Skeletal muscle tissue (tissue), 4 donors: ENCODE measurements around the gene JAKMIP1. TPM values are rescaled to one million over a fixed set of nuclear protein-coding genes. Genes with fewer than 3 reads are reported as not detected.

Experiments
- H3K27ac ChIP-seq: one replicate; pipeline ENCODE4 v1.7.0; 2013; ENCODE audit warnings: mild to moderate bottlenecking, low read depth, low read length, inconsistent platforms
- H3K27me3 ChIP-seq, 3 donors: one replicate each; pipeline ENCODE4 v1.7.0; 2013; ENCODE audit warnings: low read length in 3 of 3; ENCODE audit not compliant: control insufficient read depth in 3 of 3, insufficient read depth in 3 of 3
- H3K36me3 ChIP-seq, 3 donors: one replicate each; pipeline ENCODE4 v1.7.0; 2013; ENCODE audit warnings: low read length in 3 of 3; ENCODE audit not compliant: control insufficient read depth in 3 of 3, insufficient read depth in 3 of 3
- H3K4me1 ChIP-seq, 3 donors: one replicate each; pipeline ENCODE4 v1.7.0; 2013; ENCODE audit warnings: low read length in 3 of 3, mild to moderate bottlenecking in 3 of 3; ENCODE audit not compliant: control insufficient read depth in 3 of 3, insufficient read depth in 3 of 3
- H3K4me3 ChIP-seq, 3 donors: one replicate each; pipeline ENCODE4 v1.7.0; 2013; ENCODE audit warnings: low read length in 3 of 3
- H3K9ac ChIP-seq, 3 donors: one replicate each; pipeline ENCODE4 v1.7.0; 2013; ENCODE audit warnings: low read length in 3 of 3, mild to moderate bottlenecking in 3 of 3, moderate library complexity in 2 of 3, low read depth in 1 of 3
- H3K9me3 ChIP-seq, 3 donors: one replicate each; pipeline ENCODE4 v1.7.0; 2013; ENCODE audit warnings: low read length in 3 of 3; ENCODE audit not compliant: control insufficient read depth in 3 of 3
- total RNA-seq: library from RNA; depleted of rRNA; stranded (reverse); fragments of >200 nt; gene quantifications from one replicate; pipeline ENCODE4 v1.2.3, GENCODE V29; 2014
- donor health status: Osteomylitis.

The JAKMIP1 gene
- total RNA-seq, 1 donor from 2014 or later: not detected

DNA sequence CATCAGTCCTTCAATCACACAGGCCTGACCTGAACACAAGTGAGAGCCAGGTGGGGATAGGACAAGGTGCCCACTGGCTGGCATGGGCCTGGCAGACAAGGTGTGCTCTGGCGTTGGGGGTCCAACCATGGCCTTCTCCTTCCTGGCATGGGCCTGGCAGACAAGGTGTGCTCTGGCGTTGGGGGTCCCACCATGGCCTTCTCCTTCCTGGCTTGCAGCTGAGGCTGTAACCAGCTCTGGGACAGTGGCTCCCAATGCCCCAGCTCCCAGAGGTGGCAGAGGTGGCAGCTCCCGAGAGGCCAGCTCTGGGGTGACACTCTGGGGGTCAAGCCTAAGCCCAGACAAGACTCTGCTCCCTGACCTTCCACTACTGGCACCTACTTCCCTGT is 62.6 kb downstream of the JAKMIP1 start:
- H3K27me3 ChIP-seq: peaks cover 0 to 18% (median 0%) of the 10 kb centered on the region in 3 donors

DNA sequence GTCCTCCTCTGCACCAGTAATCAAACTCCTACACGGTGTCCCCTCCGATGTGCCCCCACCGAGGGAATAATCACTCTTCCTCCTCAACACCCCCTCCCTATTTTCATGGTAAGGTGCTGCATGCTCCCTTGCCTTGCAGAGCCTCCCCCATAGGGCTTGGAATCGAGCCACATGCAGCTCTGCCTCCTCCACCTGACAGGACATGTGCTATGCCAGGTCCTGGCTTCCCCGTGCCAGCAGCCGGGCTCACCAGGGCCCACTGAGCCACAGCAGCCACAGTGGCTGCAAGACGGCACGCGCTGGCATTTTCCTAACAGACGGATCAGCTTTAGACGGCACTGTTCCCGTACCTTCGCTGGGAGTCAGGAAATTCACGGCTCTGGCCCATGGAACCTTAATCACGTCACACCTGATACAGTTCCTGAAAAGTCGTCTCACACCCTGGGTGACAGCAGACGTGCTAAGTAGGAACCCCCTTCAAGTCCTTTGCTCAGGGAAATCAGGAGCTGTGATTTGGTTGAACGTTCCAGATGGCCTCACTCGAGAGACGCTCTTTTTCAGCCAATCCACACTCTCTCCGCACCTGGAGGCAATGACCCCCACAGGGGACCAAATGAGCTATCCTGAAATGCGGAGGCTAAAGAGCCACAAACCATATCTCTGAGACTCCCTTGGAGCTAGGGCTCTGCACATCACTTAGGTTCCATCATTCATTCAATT is 63.2 kb downstream of the JAKMIP1 start:
- peaks cover 0 to 18% (median 0%) of the 10 kb centered on the region in 3 donors for H3K27me3 ChIP-seq
- no peak overlapping the region for H3K4me3 ChIP-seq
- H3K36me3 ChIP-seq: no peaks in the 10 kb centered on the region
- no peak overlapping the region for H3K27ac ChIP-seq
- H3K9me3 ChIP-seq: no peaks in the 10 kb centered on the region
- H3K9ac ChIP-seq: no peak overlapping the region
- H3K4me1 ChIP-seq: no peaks in the 10 kb centered on the region

More for the DNA sequence above, 62.6 kb downstream of the JAKMIP1 start:
- Histone ChIP-seq H3K9ac (no peak overlapping the region), H3K4me3 (no peak overlapping the region), H3K9me3 (no peaks in the 10 kb centered on the region), H3K4me1 (no peaks in the 10 kb centered on the region), H3K27ac (no peak overlapping the region), H3K36me3 (no peaks in the 10 kb centered on the region)

DNA sequence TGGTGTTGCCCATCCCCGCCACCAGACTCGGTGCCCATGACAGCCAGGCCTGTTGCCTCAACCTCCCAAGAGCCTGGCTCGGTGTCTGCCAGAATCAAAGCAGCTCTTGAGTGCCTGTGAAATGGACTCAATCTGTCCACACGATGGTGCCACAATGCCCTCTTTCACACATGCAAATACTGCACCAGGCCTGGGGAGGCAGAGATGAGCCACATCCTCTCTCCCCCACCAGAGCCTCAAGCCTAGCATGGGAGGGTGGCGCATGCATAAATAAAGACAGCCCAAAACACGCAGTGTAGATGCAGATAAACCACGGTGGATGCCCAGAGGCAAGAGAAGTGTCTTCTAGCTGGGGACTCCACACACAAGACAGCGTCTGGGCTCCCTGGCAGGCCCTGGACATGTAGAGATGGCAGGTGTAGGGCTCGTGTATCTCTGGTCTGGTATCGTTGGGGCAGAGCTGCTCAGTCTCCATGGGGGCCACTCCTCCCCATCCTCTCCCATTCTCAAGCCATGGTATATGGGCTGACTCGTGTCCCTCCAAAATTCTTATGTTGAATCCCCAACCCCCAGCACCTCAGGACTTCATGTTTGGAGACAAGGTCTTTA is 65.6 kb downstream of the JAKMIP1 start:
- no peaks in the 10 kb centered on the region for H3K36me3 ChIP-seq
- H3K4me1 ChIP-seq: no peaks in the 10 kb centered on the region
- H3K27me3 ChIP-seq: peaks cover 0 to 16% (median 0%) of the 10 kb centered on the region in 3 donors
- H3K27ac ChIP-seq: no peak overlapping the region
- no peaks in the 10 kb centered on the region for H3K9me3 ChIP-seq
- H3K9ac ChIP-seq: no peak overlapping the region
- no peak overlapping the region for H3K4me3 ChIP-seq

DNA sequence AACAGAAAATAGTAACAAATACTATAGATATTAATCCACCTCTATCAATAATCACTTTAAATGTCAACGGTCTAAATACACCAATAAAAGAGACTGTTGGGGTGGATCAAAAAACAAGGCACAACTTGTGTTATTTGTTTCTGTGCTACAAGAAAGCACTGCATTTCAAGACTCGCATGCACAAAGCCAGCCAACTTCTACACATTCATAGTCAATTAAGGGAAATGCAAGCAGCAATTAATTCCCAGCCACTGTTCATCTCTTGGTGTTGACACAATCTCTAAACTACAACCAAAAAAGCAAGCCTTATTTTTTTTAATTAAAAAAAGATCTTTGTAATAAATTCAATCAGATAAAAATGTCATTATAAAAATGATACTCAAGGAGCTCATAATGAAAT is 67.6 kb downstream of the JAKMIP1 start:
- no peak overlapping the region for H3K27ac ChIP-seq
- H3K4me3 ChIP-seq: no peak overlapping the region
- H3K4me1 ChIP-seq: no peaks in the 10 kb centered on the region
- no peaks in the 10 kb centered on the region for H3K36me3 ChIP-seq
- no peak overlapping the region for H3K9ac ChIP-seq
- H3K9me3 ChIP-seq: peaks cover 0 to 2% (median 0%) of the 10 kb centered on the region in 3 donors
- peaks cover 0 to 25% (median 3%) of the 10 kb centered on the region in 3 donors for H3K27me3 ChIP-seq

DNA sequence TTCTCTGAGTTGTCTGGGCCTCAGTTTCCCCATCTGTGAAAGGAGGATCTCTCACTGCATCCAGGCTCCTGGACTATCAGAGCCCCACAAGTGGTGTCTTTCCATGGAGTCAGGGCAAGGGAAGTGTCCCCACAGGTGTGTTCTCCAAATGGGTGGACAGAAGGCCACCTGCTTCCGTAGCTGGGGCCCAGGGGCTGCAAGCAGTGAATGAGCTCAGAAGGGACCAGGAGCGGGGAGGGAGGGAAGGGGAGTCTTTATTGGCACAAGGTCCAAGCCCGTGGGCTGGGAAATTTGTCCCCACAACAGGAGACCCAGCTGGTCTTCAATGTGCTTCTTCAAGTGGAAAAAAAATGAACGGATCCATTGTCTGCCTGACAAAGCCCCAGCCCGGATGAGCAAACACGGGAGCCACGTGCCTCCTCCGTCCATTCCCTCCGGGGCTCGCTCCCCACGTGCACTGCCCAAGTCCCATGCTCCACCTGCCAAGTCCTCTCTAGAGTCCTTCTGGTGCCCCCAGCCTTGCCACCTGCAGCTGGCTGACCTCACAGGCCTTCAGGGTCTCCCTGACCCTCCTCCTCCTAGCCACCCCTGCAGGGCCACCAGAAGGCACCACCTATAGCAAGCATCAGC is 72.0 kb downstream of the JAKMIP1 start:
- Histone ChIP-seq H3K36me3 (no peaks in the 10 kb centered on the region), H3K4me1 (no peaks in the 10 kb centered on the region), H3K27ac (no peak overlapping the region), H3K4me3 (no peak overlapping the region), H3K9ac (no peak overlapping the region), H3K27me3 (peaks cover 0 to 24% (median 8%) of the 10 kb centered on the region in 3 donors), H3K9me3 (peaks cover 0 to 2% (median 0%) of the 10 kb centered on the region in 3 donors)

DNA sequence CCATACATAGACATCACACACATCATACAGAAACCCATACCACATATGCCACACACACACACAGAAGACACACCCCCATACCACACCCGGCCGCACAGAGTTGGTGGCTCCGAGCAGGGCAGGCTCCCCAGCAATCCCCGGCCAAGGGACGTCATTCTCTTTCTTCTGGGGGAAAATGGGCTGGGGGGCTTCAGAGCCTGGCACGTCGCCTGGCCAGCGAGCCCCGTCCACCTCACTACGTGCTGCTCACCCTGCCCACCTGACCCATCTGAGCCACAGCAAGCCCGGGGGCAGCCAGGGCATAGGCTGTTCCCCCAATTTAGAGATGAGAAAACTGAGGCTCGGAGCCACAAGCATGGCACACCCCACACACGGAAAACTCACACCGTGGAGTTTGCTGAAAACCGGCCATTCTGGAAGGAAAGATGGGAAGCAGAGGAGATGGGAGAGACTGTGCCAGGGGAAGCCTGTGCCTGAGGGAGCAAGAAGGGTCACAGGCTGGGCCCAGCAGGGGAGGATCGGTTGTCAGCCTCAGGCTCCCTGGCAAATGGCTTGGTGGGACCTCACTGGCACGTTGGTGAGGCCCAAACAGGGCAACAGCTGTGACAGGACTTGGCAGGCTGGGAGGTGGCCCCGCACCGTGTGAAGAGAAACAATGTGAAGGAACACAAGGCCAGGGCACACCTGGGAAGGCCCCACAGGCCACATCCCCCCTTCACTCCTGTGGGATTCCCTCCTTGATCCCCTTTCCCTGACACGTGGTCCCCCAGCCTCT is 73.2 kb downstream of the JAKMIP1 start:
- Histone ChIP-seq H3K4me1 (no peaks in the 10 kb centered on the region), H3K4me3 (no peak overlapping the region), H3K27ac (no peak overlapping the region), H3K27me3 (peaks cover 0 to 24% (median 8%) of the 10 kb centered on the region in 3 donors), H3K9me3 (peaks cover 0 to 2% (median 0%) of the 10 kb centered on the region in 3 donors), H3K36me3 (no peaks in the 10 kb centered on the region), H3K9ac (no peak overlapping the region)

DNA sequence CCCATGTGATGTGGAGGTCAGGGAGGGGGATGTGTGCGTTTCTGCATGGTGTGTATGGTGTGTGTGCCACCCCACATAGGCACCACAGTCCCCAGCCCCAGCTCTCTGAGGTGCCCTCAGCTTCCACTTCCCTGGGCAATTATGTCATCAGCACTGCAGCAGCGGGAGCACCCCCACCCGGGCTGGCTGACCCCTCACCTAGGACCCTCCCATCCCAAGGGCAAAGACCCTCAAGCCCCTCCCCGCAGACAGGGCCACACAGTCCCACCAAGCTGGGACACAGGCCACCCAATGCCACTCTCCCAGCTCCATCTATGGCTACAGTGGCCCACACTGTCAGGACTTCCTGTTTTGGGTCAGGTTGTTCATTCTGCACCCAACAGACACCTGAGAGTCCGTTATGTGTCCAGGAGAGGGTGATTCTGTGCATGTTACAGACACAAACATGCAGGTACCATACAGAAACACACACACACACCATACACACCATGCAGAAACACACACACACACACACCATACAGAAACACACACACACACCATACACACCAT is 75.2 kb downstream of the JAKMIP1 start:
- Histone ChIP-seq H3K36me3 (no peaks in the 10 kb centered on the region), H3K9ac (no peak overlapping the region), H3K9me3 (peaks cover 0 to 2% (median 0%) of the 10 kb centered on the region in 3 donors), H3K4me1 (no peaks in the 10 kb centered on the region), H3K27ac (no peak overlapping the region), H3K27me3 (peaks cover 0 to 23% (median 8%) of the 10 kb centered on the region in 3 donors), H3K4me3 (no peak overlapping the region)

DNA sequence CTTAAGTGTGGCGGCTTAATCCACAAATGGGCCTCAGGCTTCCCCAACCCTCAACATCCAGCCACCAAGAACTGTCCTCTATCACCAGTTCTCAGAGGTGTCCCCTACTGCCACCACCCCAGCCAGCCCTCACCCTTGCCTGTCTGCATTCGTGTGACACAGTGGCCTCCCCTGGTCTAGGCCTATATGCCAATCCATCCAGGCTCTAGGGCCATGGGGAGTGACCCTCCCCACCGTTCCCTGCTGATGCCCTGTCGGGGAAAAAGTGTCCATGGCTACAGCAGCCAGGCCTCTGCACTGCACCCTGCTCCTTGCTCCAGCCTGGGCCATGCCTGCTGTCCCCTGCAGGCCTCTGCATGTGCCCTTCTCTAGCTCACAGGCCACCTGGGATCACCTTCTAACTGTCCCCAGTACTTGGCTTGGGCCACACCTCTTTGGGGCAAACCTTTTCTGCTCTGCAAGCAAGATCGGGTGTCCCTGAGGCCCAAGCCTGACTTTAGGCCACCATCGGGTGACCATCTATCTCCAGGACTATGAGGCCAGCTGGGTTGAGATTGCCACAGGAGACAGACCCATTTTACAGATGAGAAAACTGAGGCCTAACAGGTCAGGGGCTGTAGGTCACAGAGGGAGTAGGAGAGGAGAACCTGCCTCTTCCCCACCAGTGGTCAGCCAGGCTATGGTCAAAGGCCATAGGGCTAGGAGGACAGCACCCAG is 75.8 kb downstream of the JAKMIP1 start:
- Histone ChIP-seq H3K9me3 (peaks cover 0 to 2% (median 0%) of the 10 kb centered on the region in 3 donors), H3K36me3 (no peaks in the 10 kb centered on the region), H3K27me3 (peaks cover 0 to 22% (median 8%) of the 10 kb centered on the region in 3 donors), H3K4me1 (no peaks in the 10 kb centered on the region), H3K9ac (no peak overlapping the region), H3K4me3 (no peak overlapping the region), H3K27ac (no peak overlapping the region)

DNA sequence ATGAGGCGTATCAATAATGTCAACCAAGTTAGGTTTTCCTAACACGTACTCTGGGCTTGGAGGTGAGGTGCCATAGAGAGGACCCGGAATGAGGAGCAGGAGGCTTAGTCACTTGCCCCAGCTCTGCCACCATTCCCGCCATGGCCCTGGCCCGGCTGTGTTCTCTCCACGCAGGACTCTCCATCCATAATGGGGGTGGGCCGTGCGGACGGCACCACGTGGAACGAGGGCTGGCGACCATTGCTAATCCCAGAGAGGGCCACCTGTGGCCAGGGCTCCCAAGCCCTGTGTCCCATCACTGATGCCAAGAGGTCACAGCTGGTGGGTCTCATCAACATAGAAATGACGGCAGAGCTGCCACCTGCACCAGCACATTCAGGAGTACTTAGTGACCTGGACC is 76.4 kb downstream of the JAKMIP1 start:
- no peaks in the 10 kb centered on the region for H3K36me3 ChIP-seq
- peaks cover 0 to 22% (median 7%) of the 10 kb centered on the region in 3 donors for H3K27me3 ChIP-seq
- no peak overlapping the region for H3K4me3 ChIP-seq
- H3K9me3 ChIP-seq: peaks cover 0 to 2% (median 0%) of the 10 kb centered on the region in 3 donors
- no peak overlapping the region for H3K27ac ChIP-seq
- H3K9ac ChIP-seq: no peak overlapping the region
- H3K4me1 ChIP-seq: no peaks in the 10 kb centered on the region
